HEK293 (cell line): ENCODE measurements around the gene TSPAN11.
A peak's percentile ranks its signal among the peaks of the same experiment; 100 is the strongest.

Source experiments
- CTCF ChIA-PET: fragments of 350-600 bp; formaldehyde crosslinking; extraction: SDS; loops from one replicate; lab custom pipeline; 2021; ENCODE audit warnings: antibody characterized with exemption; lab: Yijun Ruan, JAX
- POLR2A ChIA-PET: fragments of 300-600 bp; formaldehyde crosslinking; extraction: SDS; loops from one replicate; lab custom pipeline; 2020; ENCODE audit warnings: antibody characterized with exemption, inconsistent platforms; lab: Yijun Ruan, JAX
- H3K27ac ChIP-seq: fragments of 200-500 bp; sonication (Bioruptor generic); 2 replicates; pipeline ENCODE4 v1.5.1; 2014; ENCODE audit warnings: low read depth, low read length, control low read depth, inconsistent platforms; ENCODE audit errors: extremely low read depth
- H3K36me3 ChIP-seq, 2 experiments: fragments of 200-500 bp in 1 of 2; sonication (Bioruptor generic) in 1 of 2; 1 replicate in 1 of 2; 2 replicates in 1 of 2; pipeline ENCODE4 v1.5.1; 2014 to 2017; ENCODE audit warnings: inconsistent platforms in 2 of 2, low read length in 2 of 2; ENCODE audit not compliant: control insufficient read depth in 2 of 2, insufficient read depth in 1 of 2
- H3K4me1 ChIP-seq: fragments of 200-500 bp; sonication (Bioruptor generic); 2 replicates; pipeline ENCODE4 v1.5.1; 2014; ENCODE audit warnings: mild to moderate bottlenecking, low read length, inconsistent platforms; ENCODE audit not compliant: control insufficient read depth, insufficient read depth
- H3K4me3 ChIP-seq: 2 replicates; pipeline ENCODE4 v1.5.1; 2011; ENCODE audit warnings: low read depth, mild to moderate bottlenecking, control low read depth, low read length, moderate library complexity
- H3K9me3 ChIP-seq: fragments of 200-500 bp; sonication (Bioruptor generic); 2 replicates; pipeline ENCODE4 v1.5.1; 2014; ENCODE audit warnings: low read depth, low read length, inconsistent platforms; ENCODE audit not compliant: control insufficient read depth, insufficient read depth
- AEBP2 ChIP-seq: fragments of 450-650 bp; formaldehyde crosslinking; IDR thresholded peaks from 2 replicates; pipeline ENCODE4 v1.5.1; 2016; ENCODE audit warnings: missing biosample characterization, missing genetic modification characterization, borderline replicate concordance
- EGR2 ChIP-seq: fragments of 450-650 bp; formaldehyde crosslinking; IDR thresholded peaks from 2 replicates; pipeline ENCODE4 v1.5.1; 2016; ENCODE audit warnings: low read depth, missing biosample characterization, missing genetic modification characterization
- FEZF1 ChIP-seq: fragments of 450-650 bp; formaldehyde crosslinking; IDR thresholded peaks from 2 replicates; pipeline ENCODE4 v1.5.1; 2016; ENCODE audit warnings: missing biosample characterization, missing genetic modification characterization
- GLIS1 ChIP-seq: fragments of 450-650 bp; formaldehyde crosslinking; IDR thresholded peaks from 2 replicates; pipeline ENCODE4 v1.5.1; 2016; ENCODE audit warnings: missing biosample characterization, missing genetic modification characterization
- HOXC10 ChIP-seq: sonication (generic); formaldehyde crosslinking; IDR thresholded peaks from 2 replicates; pipeline ENCODE4 v1.8.1; 2023; ENCODE audit warnings: mild to moderate bottlenecking, missing genetic modification reagents
- KLF1 ChIP-seq: fragments of 450-650 bp; formaldehyde crosslinking; IDR thresholded peaks from 2 replicates; pipeline ENCODE4 v1.5.1; 2016; ENCODE audit warnings: missing biosample characterization, missing genetic modification characterization
- KLF10 ChIP-seq: fragments of 450-650 bp; IDR thresholded peaks from 2 replicates; pipeline ENCODE4 v1.5.1; 2018; ENCODE audit warnings: missing biosample characterization, mild to moderate bottlenecking, missing genetic modification characterization
- OVOL3 ChIP-seq: fragments of 450-650 bp; formaldehyde crosslinking; IDR thresholded peaks from 2 replicates; pipeline ENCODE4 v1.5.1; 2016; ENCODE audit warnings: missing biosample characterization, missing genetic modification characterization
- PRDM1 ChIP-seq: fragments of 450-650 bp; formaldehyde crosslinking; IDR thresholded peaks from 2 replicates; pipeline ENCODE4; 2016; ENCODE audit warnings: missing biosample characterization, missing genetic modification characterization
- WT1 ChIP-seq: fragments of 450-650 bp; formaldehyde crosslinking; IDR thresholded peaks from 2 replicates; pipeline ENCODE4 v1.5.1; 2016; ENCODE audit warnings: missing biosample characterization, missing genetic modification characterization
- ZBTB26 ChIP-seq: fragments of 450-650 bp; formaldehyde crosslinking; optimal IDR thresholded peaks from 2 replicates; pipeline ENCODE3; 2016; ENCODE audit warnings: missing biosample characterization, mild to moderate bottlenecking, missing genetic modification characterization
- ZBTB48 ChIP-seq: fragments of 450-650 bp; formaldehyde crosslinking; IDR thresholded peaks from 2 replicates; pipeline ENCODE4 v1.5.1; 2016; ENCODE audit warnings: missing biosample characterization, missing genetic modification characterization
- ZBTB8A ChIP-seq: fragments of 450-650 bp; formaldehyde crosslinking; IDR thresholded peaks from 2 replicates; pipeline ENCODE4 v1.5.1; 2016; ENCODE audit warnings: missing biosample characterization, missing genetic modification characterization
- ZFHX2 ChIP-seq: fragments of 450-650 bp; formaldehyde crosslinking; conservative IDR thresholded peaks from 2 replicates; pipeline ENCODE4 v1.5.1; 2016; ENCODE audit warnings: missing biosample characterization, missing genetic modification characterization
- ZNF133 ChIP-seq: fragments of 450-650 bp; formaldehyde crosslinking; IDR thresholded peaks from 2 replicates; pipeline ENCODE4 v1.5.1; 2016; ENCODE audit warnings: missing biosample characterization, missing genetic modification characterization
- ZNF140 ChIP-seq: fragments of 450-650 bp; formaldehyde crosslinking; IDR thresholded peaks from 2 replicates; pipeline ENCODE4 v1.5.1; 2016; ENCODE audit warnings: missing biosample characterization, missing genetic modification characterization
- ZNF2 ChIP-seq: fragments of 450-650 bp; formaldehyde crosslinking; IDR thresholded peaks from 2 replicates; pipeline ENCODE4 v1.5.1; 2016; ENCODE audit warnings: missing biosample characterization, missing genetic modification characterization
- ZNF211 ChIP-seq: fragments of 450-650 bp; formaldehyde crosslinking; IDR thresholded peaks from 2 replicates; pipeline ENCODE4 v1.5.1; 2016; ENCODE audit warnings: low read depth, missing biosample characterization, missing genetic modification characterization
- ZNF354C ChIP-seq: fragments of 450-650 bp; formaldehyde crosslinking; IDR thresholded peaks from 2 replicates; pipeline ENCODE4 v1.5.1; 2016; ENCODE audit warnings: missing biosample characterization, missing genetic modification characterization, low read depth, borderline replicate concordance
- ZNF366 ChIP-seq: fragments of 450-650 bp; formaldehyde crosslinking; conservative IDR thresholded peaks from 2 replicates; pipeline ENCODE4 v1.5.1; 2016; ENCODE audit warnings: missing biosample characterization, missing genetic modification characterization
- ZNF416 ChIP-seq: fragments of 450-650 bp; formaldehyde crosslinking; IDR thresholded peaks from 2 replicates; pipeline ENCODE4 v1.5.1; 2016; ENCODE audit warnings: missing biosample characterization, missing genetic modification characterization
- ZNF561 ChIP-seq: fragments of 450-650 bp; IDR thresholded peaks from 2 replicates; pipeline ENCODE4 v1.5.1; 2018; ENCODE audit warnings: missing biosample characterization, missing genetic modification characterization, borderline replicate concordance
- ZNF600 ChIP-seq: fragments of 450-650 bp; formaldehyde crosslinking; IDR thresholded peaks from 2 replicates; pipeline ENCODE4 v1.5.1; 2016; ENCODE audit warnings: missing biosample characterization, missing genetic modification characterization
- ZNF621 ChIP-seq: fragments of 450-650 bp; formaldehyde crosslinking; IDR thresholded peaks from 2 replicates; pipeline ENCODE4 v1.5.1; 2017; ENCODE audit warnings: missing biosample characterization, missing genetic modification characterization
- ZNF654 ChIP-seq: fragments of 450-650 bp; formaldehyde crosslinking; IDR thresholded peaks from 2 replicates; pipeline ENCODE4 v1.5.1; 2016; ENCODE audit warnings: low read depth, missing biosample characterization, missing genetic modification characterization
- ZSCAN4 ChIP-seq: fragments of 450-650 bp; formaldehyde crosslinking; IDR thresholded peaks from 2 replicates; pipeline ENCODE4 v1.5.1; 2017; ENCODE audit warnings: missing biosample characterization, missing genetic modification characterization
- TF ChIP-seq, protein P1 (sequence below): fragments of 450-650 bp; formaldehyde crosslinking; IDR thresholded peaks from 2 replicates; pipeline ENCODE4 v1.5.1; 2017; ENCODE audit warnings: missing biosample characterization, missing genetic modification characterization
- TF ChIP-seq, protein P2 (sequence below): fragments of 450-650 bp; formaldehyde crosslinking; IDR thresholded peaks from 2 replicates; pipeline ENCODE4 v1.5.1; 2016; ENCODE audit warnings: missing biosample characterization, missing genetic modification characterization, borderline replicate concordance

Gene TSPAN11

GRCh38 chr12:31035967-31036665, 109.6 kb downstream of the TSPAN11 start:
- POLR2A ChIA-PET = no interaction called here
- TF ChIP-seq AEBP2 = no peak
- TF ChIP-seq KLF1 (tag by site-specific recombination) = no peak
- TF ChIP-seq ZNF654 (tag by site-specific recombination) = no peak
- TF ChIP-seq ZNF133 (tag by site-specific recombination) = no peak
- TF ChIP-seq, protein P1, sequence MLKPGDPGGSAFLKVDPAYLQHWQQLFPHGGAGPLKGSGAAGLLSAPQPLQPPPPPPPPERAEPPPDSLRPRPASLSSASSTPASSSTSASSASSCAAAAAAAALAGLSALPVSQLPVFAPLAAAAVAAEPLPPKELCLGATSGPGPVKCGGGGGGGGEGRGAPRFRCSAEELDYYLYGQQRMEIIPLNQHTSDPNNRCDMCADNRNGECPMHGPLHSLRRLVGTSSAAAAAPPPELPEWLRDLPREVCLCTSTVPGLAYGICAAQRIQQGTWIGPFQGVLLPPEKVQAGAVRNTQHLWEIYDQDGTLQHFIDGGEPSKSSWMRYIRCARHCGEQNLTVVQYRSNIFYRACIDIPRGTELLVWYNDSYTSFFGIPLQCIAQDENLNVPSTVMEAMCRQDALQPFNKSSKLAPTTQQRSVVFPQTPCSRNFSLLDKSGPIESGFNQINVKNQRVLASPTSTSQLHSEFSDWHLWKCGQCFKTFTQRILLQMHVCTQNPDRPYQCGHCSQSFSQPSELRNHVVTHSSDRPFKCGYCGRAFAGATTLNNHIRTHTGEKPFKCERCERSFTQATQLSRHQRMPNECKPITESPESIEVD (tag by site-specific recombination) = peak; percentile 42; the same call in 1 of the 2 replicates
- TF ChIP-seq, protein P2, sequence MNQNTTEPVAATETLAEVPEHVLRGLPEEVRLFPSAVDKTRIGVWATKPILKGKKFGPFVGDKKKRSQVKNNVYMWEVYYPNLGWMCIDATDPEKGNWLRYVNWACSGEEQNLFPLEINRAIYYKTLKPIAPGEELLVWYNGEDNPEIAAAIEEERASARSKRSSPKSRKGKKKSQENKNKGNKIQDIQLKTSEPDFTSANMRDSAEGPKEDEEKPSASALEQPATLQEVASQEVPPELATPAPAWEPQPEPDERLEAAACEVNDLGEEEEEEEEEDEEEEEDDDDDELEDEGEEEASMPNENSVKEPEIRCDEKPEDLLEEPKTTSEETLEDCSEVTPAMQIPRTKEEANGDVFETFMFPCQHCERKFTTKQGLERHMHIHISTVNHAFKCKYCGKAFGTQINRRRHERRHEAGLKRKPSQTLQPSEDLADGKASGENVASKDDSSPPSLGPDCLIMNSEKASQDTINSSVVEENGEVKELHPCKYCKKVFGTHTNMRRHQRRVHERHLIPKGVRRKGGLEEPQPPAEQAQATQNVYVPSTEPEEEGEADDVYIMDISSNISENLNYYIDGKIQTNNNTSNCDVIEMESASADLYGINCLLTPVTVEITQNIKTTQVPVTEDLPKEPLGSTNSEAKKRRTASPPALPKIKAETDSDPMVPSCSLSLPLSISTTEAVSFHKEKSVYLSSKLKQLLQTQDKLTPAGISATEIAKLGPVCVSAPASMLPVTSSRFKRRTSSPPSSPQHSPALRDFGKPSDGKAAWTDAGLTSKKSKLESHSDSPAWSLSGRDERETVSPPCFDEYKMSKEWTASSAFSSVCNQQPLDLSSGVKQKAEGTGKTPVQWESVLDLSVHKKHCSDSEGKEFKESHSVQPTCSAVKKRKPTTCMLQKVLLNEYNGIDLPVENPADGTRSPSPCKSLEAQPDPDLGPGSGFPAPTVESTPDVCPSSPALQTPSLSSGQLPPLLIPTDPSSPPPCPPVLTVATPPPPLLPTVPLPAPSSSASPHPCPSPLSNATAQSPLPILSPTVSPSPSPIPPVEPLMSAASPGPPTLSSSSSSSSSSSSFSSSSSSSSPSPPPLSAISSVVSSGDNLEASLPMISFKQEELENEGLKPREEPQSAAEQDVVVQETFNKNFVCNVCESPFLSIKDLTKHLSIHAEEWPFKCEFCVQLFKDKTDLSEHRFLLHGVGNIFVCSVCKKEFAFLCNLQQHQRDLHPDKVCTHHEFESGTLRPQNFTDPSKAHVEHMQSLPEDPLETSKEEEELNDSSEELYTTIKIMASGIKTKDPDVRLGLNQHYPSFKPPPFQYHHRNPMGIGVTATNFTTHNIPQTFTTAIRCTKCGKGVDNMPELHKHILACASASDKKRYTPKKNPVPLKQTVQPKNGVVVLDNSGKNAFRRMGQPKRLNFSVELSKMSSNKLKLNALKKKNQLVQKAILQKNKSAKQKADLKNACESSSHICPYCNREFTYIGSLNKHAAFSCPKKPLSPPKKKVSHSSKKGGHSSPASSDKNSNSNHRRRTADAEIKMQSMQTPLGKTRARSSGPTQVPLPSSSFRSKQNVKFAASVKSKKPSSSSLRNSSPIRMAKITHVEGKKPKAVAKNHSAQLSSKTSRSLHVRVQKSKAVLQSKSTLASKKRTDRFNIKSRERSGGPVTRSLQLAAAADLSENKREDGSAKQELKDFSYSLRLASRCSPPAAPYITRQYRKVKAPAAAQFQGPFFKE = no peak
- no peak for TF ChIP-seq FEZF1 (tag by site-specific recombination)
- no peak for TF ChIP-seq ZSCAN4 (tag by site-specific recombination)
- TF ChIP-seq ZNF211 = no peak
- TF ChIP-seq ZNF366 (tag by site-specific recombination) = no peak
- TF ChIP-seq ZBTB8A = no peak
- no peak for TF ChIP-seq ZNF354C (tag by site-specific recombination)
- 0 out of 2 replicates have a peak, but pooled peaks have one; percentile 15 for TF ChIP-seq PRDM1 (tag by site-specific recombination)
- 0 out of 2 replicates have a peak, but pooled peaks have one; percentile 36 for TF ChIP-seq ZBTB48 (tag by site-specific recombination)
- no peak for TF ChIP-seq OVOL3
- no peak for TF ChIP-seq HOXC10
- peak; percentile 32 for TF ChIP-seq GLIS1 (tag by site-specific recombination)
- no peak for TF ChIP-seq ZNF561 (tag by site-specific recombination)
- TF ChIP-seq ZFHX2 (tag by site-specific recombination) = peak; percentile 78
- TF ChIP-seq WT1 (tag by site-specific recombination) = no peak
- peak; percentile 57; the same call in 1 of the 2 replicates for TF ChIP-seq EGR2 (tag by site-specific recombination)
- TF ChIP-seq ZNF140 (tag by site-specific recombination) = no peak
- no peak for TF ChIP-seq ZNF2 (tag by site-specific recombination)
- no peak for TF ChIP-seq ZNF416
- TF ChIP-seq ZNF600 (tag by site-specific recombination) = 0 out of 2 replicates have a peak, but pooled peaks have one; percentile 12
- TF ChIP-seq ZNF621 = no peak
- TF ChIP-seq KLF10 (tag by site-specific recombination) = no peak
- TF ChIP-seq ZBTB26 (tag by site-specific recombination) = no peak
- CTCF ChIA-PET = no interaction called here
- H3K4me3 ChIP-seq = no peak overlapping the region
- H3K27ac ChIP-seq = no peak overlapping the region
- H3K4me1 ChIP-seq = peaks cover 7% of the 10 kb centered on the region
- no peaks in the 10 kb centered on the region for H3K9me3 ChIP-seq
- H3K36me3 ChIP-seq = no peaks in the 10 kb centered on the region
